HG03469 (cell line): Measurements from ENCODE around the gene TEX29.

ENCODE experiments used
- ATAC-seq: cut with Tn5 transposase; IDR thresholded peaks from one replicate; pipeline ENCODE4 v1.9.1; 2021; ENCODE audit warnings: mild to moderate bottlenecking, moderate library complexity, moderate number of reproducible peaks; ENCODE audit not compliant: unreplicated experiment

Gene TEX29

DNA sequence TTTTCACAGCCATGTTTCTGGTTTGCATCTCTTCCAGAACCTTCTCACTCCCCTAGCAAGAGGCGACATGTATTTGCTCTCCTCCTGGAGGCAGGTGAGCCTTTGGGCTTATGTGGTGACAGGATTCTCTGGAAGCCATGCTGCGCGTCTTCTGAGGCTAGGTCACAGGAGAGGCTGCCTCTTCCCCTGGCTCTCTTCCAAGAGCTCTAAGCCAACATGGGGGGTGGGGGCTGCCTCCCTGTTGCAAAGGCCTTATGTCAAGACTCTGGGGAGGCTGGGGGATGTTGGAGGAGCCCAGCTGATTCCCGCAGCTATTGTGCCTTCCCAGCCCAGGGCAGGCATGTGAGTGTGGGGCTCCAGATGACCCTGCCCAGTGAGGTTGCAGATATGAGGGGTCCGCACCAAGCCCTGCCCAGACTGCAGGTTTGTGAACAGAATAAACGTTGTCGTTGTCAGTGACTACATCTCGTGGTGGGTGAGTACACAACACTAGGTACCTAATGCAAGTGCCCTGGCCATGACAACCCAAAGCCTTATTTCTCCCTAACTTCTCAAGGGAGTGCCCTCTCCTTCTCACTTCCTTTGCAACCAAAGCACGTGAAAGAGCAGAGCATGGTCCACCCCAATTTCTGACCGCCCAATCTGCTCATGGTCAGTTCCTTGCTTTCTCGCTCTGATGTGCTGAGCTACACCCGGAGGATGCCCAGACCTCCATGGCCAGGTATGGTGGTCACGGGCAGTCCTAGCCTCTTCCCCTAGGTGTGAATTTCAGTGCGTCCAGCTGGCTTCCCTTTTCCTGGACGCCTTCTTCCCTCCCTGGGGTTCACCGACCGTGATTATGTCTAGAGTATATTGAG, 44.9 kb downstream of the TEX29 start:
- ATAC-seq = no peak

DNA sequence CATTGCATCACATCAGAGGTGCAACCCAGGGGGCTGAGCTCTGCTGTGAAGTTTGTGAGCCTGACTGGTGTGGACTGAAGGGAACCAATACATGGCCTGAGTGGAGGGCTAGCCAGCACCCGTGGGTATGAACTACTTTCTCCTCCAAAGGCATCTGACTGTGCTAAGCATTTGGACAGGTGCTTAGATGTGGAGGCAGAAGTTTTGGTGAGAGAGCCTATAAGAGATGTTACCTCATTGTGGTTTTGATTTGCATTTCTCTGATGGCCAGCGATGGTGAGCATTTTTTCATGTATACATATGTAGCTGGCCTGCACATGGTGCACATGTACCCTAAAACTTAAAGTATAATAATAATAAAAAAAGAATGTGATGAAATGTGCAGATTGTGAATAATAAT, 46.9 kb downstream of the TEX29 start:
- ATAC-seq = no peak

DNA sequence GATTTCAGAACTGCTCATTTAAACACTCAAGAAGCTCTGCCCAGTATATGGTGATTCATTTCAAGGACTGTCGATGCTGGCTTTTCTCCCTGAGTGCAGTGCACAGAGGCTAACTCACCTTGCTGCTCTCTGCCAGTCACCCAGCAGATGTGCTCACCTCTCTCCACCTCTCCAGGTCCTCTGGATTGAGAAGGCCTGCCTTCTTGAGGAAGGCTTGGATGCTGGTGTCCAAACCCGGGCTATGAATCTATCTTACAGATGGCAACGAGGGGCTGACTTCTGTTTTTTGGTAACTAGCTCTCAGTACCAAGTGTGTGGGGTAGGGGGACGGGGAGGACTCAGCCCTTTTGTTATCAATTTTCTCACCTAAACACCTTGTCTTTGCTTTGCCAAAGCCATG, 47.6 kb downstream of the TEX29 start:
- ATAC-seq = no peak

DNA sequence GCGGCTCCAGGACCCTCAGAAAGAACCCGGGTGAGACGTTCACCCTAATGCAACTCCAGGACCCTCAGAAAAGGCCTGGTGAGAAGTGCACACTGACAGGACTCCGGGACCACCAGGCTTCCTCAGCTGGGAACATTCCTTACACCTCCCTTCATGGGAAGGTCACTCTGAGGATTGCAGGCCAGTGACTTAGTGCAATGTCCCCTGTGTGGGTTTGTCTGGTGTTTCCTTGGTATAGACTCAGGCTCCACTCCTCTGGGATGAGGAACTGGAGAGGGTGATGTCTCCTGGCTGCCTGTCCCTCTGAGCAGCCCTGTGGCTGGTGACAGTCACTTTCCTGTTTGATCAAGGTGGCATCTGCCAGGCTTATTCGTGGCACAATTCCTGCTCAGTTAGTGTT, 49.7 kb downstream of the TEX29 start:
- ATAC-seq = no peak

DNA sequence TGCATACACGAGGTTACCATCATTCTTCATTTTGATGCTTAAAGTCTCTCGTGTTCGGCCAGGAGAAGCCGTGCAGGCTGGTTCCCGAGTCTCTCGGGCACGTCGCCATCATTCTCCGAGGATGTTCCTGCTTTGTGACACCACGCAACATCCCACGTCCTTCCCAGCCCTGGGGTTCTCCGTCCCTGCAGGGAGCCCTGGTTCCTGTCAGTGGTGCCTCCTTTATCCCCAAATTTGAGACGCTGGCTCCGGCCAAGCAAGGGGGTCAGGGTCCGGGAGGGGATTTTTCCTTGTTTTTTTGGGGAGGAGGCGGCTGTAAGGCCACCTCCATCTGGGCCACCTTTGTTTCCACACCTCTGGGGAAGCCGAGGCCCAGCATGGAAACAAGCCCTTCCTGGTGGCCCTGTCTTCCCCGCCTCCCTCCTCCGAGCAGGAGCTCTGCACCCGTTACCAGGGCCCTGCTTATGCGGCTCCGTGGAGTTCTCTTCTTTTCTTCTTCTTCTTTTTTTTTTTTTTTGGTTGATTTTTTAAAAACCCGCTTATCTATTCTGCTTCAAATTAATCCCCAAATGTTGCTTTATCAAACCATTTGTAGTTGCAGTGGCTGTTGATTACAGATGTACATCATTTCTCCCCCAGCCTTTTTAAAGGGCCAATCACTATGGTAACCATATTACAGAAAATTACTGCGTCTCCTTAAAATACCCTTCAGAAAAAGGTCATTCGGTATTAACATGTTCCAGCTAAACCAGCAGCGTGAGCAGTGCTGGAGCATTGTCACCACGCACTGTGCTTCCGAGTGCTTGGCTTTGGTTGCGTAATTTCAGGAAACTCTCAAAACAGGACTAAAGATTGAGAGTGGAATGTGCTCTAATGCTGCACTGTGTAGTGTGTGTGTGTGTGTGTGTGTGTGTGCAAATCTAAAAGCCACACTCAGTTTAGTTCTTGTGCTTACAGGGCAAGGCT, 50.4 kb downstream of the TEX29 start:
- no peak for ATAC-seq

DNA sequence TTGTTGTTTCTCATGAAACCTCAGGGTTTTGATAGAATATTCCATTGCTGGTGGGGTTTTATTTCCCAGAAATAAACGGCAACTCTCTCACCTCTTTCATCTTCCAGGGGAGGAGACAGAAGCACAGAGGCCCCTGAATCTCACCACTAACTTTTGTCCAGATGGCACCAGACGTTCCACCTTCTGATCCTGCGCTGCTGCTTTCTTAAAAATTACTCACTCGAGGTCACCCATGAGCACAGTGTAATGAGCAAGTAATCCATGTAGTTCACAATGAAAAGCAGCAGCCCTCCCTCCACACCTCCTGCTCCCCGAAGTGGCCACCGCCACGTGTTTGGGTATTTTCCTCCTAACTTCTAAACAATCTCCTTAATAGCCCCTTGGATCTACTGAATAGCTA, 51.3 kb downstream of the TEX29 start:
- no peak for ATAC-seq

DNA sequence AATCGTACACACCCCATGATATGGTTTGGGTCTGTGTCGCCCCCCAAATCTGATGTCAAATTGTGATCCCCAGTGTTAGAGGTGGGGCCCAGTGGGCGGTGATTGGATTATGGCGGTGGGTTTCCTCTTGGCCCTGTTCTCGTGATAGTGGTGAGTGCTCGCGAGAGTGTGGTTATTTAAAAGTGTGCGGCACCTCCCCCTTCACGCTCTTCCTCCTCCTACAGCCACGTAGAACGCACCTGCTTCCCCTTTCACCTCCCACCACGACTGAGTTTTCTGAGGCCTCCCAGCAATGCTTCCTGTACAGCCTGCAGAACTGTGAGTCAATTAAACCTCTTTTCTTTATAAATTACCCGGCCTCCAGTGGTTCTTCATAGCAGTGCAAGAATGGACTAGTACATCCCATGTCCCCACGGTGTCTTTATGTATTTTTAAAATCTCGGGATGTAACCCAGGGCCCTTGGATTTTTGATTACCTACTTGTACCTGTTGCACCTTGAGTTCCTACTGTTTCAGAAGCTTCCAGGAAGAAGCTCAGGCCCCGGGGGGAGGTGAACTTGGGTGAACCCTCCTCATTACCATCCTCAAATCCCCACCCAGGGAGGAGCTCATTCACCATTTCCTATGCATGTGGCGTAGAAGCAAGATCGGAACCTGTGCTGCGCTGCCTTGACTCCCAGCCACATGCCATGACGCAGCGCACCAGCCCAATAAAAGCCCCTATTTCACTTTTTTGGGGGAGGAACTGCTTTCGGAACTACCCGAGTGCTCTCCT, 52.4 kb downstream of the TEX29 start:
- no peak for ATAC-seq

DNA sequence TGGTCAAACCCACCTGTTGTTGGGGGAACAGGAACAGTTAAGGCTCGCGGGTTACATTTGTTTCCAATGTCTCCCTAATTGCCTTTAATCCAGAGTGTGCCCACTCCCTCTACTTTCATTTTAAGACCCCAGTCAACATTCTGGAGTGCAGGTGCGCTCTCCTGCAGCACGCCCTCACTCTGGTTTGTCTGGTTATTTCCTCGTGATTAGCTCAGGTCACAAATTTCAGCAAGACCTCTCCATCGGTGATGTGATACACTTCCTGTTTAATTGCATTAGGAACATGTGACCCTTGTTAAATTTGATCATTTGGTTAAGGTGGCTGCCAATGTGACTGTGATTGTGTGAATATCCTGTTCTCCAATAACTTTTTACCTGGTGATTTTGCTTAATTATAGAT, 53.0 kb downstream of the TEX29 start:
- no peak for ATAC-seq

DNA sequence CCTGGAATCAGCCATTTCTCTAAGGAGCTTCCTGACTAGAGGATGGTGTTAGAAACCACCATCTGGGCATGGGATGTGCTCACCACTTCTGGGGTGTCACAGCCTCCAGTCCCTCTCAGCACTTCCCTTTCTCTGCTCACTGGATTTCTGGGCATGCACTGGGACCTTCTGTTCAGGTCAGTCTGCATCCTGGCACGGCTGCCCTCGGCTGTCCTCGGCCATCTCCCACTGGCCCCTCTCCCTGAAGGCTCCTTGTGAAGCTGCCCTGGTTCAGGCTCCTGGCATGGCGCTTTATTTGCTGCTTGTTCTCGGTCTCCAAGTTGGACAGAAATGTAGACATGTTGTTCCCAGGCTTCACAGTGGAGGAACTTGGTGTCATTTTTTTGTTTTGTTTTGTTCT, 60.0 kb downstream of the TEX29 start:
- no peak for ATAC-seq

DNA sequence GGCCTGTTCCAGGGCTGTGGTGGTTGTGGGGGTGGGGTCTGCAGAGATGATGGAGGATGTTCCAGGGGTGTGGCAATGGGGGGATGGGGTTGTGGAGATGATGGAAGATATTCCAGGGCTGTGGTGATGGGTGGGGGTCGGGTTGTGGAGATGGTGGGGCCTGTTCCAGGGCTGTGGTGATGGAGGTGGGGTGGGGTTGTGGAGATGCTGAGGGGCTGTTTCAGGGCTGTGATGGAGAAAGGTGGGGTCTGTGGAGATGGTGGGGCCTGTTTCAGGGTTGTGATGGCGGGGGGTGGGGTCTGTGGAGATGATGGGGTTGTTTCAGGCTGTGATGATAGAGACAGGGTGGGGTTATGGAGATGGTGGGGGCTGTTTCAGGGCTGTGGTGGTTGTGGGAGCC, 62.0 kb downstream of the TEX29 start:
- ATAC-seq = no peak

DNA sequence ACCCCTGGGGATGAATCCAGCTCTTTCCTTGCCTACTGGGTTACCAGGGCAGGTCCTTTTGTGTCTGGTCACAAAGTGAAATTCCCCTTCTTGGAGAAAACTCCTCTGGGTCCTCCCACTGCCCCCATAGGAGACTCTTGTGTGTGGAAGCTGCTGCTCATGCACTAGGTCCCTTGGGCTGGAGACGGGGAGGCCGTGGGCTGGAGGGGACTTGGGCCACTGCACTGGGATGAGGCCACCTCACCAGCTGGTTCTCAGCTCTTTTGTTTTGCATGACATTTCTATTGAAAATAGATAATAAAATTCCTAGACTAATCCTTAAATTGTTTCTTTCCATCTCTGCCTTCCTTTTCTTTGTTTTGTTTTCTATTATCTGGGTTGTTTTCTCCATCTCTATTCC, 62.4 kb downstream of the TEX29 start:
- ATAC-seq = no peak

DNA sequence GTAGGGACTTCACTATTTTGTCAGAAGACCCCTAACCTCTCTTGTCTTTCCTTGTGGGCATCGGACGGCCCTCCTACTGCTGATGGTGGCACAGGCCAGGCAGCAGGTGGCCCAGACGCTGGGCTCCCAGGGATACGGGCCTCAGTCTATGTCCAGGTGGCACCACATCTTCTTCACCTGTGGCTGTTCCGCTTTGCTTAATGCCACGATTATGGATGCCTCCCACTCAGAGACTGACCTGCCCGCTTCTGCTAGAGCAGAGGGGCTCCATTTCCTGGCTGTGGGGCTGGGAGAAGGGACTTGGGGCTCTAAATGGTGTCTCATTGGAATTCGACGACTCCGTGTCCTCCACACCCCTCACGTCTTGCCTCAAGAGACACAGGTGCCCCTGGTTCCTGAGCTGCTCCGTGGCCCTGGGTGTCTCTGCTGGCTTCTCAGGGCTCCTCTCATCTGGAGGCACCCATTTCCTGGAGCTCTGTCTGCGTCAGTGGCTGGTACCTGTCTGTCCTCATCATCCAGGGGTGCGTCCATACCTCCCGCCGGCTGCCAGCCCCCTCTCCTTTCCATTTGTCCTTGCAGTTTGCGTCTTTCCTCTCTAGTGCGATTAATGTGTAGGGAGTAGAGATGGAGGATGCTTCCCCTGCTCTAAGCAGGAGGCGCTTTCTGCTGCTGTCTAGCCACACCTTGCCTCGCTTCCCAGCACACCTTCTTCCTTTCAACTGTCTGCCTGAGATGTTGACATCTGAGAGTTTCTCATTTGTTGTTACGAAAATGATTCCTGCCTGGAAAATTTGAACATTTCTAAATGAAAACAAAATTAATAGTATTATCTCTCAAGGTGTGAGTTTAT, 63.4 kb downstream of the TEX29 start:
- ATAC-seq = no peak

DNA sequence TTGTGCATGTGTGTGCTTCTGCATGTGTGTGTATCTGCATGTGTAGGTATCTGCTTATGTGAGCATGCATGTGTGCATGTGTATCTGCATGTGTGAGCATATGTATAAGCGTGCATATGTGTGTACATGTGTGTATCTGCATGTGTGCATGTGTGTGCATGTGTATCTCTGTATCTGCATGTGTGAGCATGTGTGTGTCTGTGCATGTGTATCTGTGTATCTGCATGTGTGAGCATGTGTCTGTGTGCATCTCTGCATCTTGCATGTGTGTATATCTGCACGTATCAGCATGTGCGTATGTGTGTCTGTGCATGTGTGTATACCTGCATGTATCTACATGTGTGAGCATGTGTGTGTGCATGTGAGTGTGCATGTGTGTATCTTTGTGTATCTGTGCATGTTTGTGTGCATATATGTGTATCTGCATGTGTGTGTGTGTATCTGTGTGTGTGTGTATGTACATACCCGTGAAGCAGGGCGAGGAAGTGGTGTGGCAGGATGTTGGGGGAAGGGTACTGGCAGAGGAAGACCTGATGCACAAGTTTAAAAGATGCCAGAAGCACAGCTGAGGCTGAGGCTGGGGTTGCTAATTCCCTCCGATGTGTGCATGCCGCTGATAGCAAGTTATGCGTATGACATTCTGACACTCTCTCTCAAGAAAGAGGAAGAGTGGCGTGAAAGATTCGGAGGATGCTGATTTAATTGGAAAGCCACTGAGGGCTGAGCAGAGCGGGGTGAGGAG, 64.2 kb downstream of the TEX29 start:
- ATAC-seq = no peak

DNA sequence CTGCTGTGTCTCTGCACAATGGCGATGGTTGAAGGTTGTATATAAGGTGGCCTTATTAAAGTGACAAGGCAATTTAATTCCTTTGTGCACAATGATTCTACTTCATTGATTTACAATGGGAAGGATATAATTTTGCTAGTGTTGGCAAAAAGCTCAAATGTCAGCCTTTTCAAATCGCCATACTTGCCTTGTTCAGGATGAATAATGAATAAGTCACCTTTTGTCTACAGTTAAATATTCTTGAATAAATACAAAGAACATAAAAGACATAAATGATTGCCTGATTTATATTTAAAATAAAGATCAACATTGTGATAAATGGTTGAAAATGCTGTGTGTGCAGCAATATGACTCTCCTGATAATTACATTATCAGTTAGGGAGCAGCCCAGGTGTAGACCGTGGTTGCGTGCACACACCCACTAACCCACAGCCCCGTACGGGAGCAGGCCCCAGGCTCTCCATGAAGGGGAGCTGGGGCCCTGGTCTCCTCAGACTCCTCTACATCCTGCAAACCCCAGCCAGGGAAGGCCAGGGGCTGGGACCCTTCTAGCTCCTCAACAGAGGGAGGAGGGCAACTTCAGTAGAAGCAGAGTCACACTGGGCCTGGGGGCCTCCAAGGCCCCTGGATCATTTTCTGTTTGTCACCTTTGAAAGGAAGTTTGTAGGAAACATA, 64.9 kb downstream of the TEX29 start:
- no peak for ATAC-seq

DNA sequence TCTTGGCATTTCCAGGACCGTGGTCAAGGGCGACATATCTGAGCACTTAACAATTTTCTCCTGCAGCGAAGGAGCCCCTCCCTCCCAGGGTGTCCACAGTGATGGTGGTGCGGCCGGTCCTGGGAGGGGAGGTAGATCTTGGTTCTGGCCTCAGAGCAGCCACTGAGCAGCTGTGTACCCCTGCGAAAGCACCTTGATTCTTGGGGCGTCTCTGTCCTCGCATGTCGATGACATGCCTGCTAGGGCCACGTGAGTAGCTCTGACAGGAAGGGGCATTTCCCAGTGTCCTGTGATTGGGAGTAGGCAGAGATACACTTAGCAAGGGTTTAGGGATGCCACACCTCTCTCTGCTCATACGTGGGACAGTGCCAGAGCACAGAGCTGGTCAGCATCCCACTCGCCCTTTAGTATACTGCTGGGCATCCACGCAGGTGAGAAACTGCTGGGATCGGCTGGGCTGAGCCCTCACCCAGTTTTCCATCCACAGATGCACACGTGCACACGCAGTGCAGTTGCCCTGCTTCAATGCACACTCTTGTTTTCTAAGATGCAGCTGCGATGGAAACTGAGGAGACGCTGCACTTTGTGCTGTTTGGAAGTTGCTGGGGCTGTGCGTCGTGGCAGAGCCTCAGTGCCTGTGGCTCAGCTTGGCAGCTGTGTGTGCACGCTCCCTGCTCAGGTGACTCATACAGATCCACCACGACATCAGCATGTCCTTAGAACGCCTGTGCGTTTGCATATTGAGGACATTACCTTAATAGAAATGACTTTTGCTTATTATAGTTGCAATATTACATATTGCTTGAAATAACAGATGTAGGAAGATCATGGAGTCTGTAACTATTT, 66.8 kb downstream of the TEX29 start:
- ATAC-seq = no peak

DNA sequence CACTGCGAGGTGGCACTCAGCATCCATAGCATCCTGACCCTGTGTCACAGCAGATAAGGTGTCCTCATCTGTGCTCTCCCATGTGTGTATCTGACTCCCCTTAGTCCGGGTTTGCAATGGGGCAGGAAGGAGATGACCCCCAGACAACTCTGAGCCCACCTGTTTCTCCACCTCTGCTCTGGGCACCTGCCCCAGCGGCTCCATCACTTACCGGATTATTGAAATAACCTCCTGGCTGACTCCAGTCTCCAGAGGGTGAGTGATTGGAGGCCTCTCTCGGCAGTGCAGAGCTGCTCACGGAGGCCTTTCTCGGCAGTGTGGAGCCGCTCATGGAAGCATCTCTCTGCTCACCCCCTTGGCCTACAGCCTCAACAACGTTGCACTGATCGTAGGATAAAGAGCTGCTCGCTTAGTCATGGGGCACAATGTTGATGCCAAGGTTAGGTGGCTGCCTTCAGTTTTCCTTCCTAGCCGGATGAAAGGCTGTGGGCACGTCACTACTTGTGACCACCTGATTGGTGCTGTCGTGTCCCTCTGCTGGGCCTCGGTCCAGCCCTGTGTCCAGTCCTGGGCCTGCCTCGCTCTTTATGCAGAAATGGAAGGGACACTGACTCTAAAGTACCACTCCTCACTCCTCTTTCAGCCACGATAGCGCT, 67.6 kb downstream of the TEX29 start:
- no peak for ATAC-seq

DNA sequence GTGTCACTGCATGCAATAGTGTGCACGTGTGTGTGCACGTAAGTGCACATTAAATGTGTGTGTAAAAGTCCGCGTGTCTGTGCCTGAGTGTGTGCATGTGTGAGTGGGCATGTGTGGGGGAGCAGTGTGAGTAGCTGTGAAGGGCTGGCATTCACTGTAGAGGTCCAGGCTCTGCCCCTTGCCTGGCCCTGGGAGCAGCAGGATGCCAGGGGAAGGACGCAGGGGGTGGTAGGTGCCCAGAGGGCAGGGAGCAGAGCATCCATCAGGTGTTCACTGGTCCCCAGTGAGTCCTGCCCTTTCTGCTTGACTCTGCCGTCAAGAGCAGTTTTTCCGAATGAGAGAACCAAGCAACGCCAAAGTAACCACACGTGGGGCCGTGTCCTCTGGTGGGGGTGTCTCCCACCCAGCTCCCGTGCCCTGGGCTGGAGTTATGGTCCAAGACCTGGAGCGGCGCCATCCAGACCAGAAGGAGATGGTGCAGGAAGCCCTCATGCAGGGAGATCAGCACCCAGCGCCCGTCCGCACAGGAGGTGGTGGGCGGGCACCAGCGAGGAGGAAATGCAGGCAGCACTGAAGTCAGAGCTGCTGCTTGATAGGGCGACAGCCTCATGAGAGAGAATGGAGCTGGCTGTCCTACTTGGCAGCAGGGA, 68.5 kb downstream of the TEX29 start:
- ATAC-seq = no peak
